ENCODE measurements around the gene HEATR9. TPM values are rescaled to one million over a fixed set of nuclear protein-coding genes. Genes with fewer than 3 reads are reported as not detected.
A peak's percentile ranks its signal among the peaks of the same experiment; 100 is the strongest.

HEATR9 gene
- total and polyA plus RNA-seq, 12 donors, result not detected

GRCh38 chr17:35877345-35878029 lies 8.8 kb upstream of the HEATR9 start:
- DNase-seq (no peak), ATAC-seq (no peak)
- no peaks in the 10 kb centered on the region for H3K27me3 ChIP-seq
- peaks cover 0 to 26% (median 0%) of the 10 kb centered on the region in 9 donors for H3K4me1 ChIP-seq
- peak overlapping the region in 1 of 10 donors; percentile 57 for H3K27ac ChIP-seq
- H3K9me3 ChIP-seq, result no peaks in the 10 kb centered on the region
- intact Hi-C loops (cut with DNase I), result no loop called here
- no peak for TF ChIP-seq CTCF (IDR thresholded peaks at IDR 0.05)
- peak overlapping the region in 1 of 10 donors; percentile 49 for H3K4me3 ChIP-seq
- H3K36me3 ChIP-seq, result no peaks in the 10 kb centered on the region

- 81 to 86% methylated on average over 3 of the region's 3 CpGs for WGBS, 2 donors
Measured at GRCh38 chr17:35876534-35876933, 7.8 kb upstream of the HEATR9 start.

GRCh38 chr17:35875800-35876139 lies 7.1 kb upstream of the HEATR9 start:
- Histone ChIP-seq H3K27me3 (no peaks in the 10 kb centered on the region), H3K9me3 (no peaks in the 10 kb centered on the region), H3K4me1 (peaks cover 0 to 33% (median 0%) of the 10 kb centered on the region in 9 donors), H3K4me3 (peak overlapping the region in 1 of 10 donors; percentile 49), H3K27ac (peak overlapping the region in 1 of 10 donors; percentile 64), H3K36me3 (no peaks in the 10 kb centered on the region)
- TF ChIP-seq CTCF (IDR thresholded peaks at IDR 0.05), result no peak
- intact Hi-C loops (cut with DNase I), result no loop called here
- 63 to 67% methylated on average over 3 of the region's 3 CpGs for WGBS, 2 donors
- no peak for DNase-seq
- ATAC-seq, result no peak

More at GRCh38 chr17:35876534-35876933, 7.8 kb upstream of the HEATR9 start:
- no peaks in the 10 kb centered on the region for H3K27me3 ChIP-seq
- no peak for ATAC-seq
- peak overlapping the region in 1 of 10 donors; percentile 49 for H3K4me3 ChIP-seq
- no peak for TF ChIP-seq CTCF (IDR thresholded peaks at IDR 0.05)
- no peaks in the 10 kb centered on the region for H3K9me3 ChIP-seq
- intact Hi-C loops (cut with DNase I), result no loop called here
- H3K27ac ChIP-seq, result peak overlapping the region in 1 of 10 donors; percentile 64
- peaks cover 0 to 28% (median 0%) of the 10 kb centered on the region in 9 donors for H3K4me1 ChIP-seq
- no peaks in the 10 kb centered on the region for H3K36me3 ChIP-seq
- no peak for DNase-seq

- H3K36me3 ChIP-seq, result no peaks in the 10 kb centered on the region
- WGBS, 2 donors, result 52 to 61% methylated on average over 5 of the region's 5 CpGs
- peak in 4 of 8 donors; percentile 29 to 60 (median 35) for ATAC-seq
- H3K9me3 ChIP-seq, result no peaks in the 10 kb centered on the region
- intact Hi-C loops (cut with DNase I), result no loop called here
- peak overlapping the region in 1 of 10 donors; percentile 49 for H3K4me3 ChIP-seq
- TF ChIP-seq CTCF (IDR thresholded peaks at IDR 0.05), result no peak
- DNase-seq, result no peak
- H3K4me1 ChIP-seq, result peaks cover 0 to 29% (median 0%) of the 10 kb centered on the region in 9 donors
- H3K27ac ChIP-seq, result peak overlapping the region in 2 of 10 donors; percentile 22 to 64
- H3K27me3 ChIP-seq, result no peaks in the 10 kb centered on the region
Measured at GRCh38 chr17:35875072-35875799, 6.5 kb upstream of the HEATR9 start.
